K562 (cell line): ENCODE measurements around the gene DOLPP1. TPM values are rescaled to one million over a fixed set of nuclear protein-coding genes. Genes with fewer than 3 reads are reported as not detected.

Experiments
- ARID3A ChIP-seq: IDR thresholded peaks from 2 replicates; pipeline ENCODE4 v1.6.1; 2012; ENCODE audit warnings: low read depth, low read length, improper control_type of control experiment, borderline replicate concordance
- ATF1 ChIP-seq, 2 experiments: fragments of 450-650 bp in 1 of 2; IDR thresholded peaks; 2 replicates each; pipeline ENCODE4 v1.6.1; 2016; ENCODE audit warnings: missing compliant biosample characterization in 1 of 2, missing genetic modification characterization in 1 of 2
- BMI1 ChIP-seq: fragments of 150-350 bp; IDR thresholded peaks from 2 replicates; pipeline ENCODE4 v1.6.1; 2014; ENCODE audit warnings: low read length
- CAMTA2 ChIP-seq: fragments of 250-450 bp; sonication (Bioruptor Pico); conservative IDR thresholded peaks from 2 replicates; pipeline ENCODE4 v1.5.1; 2022
- CBFA2T3 ChIP-seq: fragments of 450-650 bp; IDR thresholded peaks from 2 replicates; pipeline ENCODE4 v1.6.1; 2017
- CBX3 ChIP-seq, 2 experiments: IDR thresholded peaks; 1 replicate in 1 of 2; 2 replicates in 1 of 2; pipeline ENCODE4 v1.6.1; 2012; ENCODE audit warnings: inconsistent platforms in 2 of 2, low read length in 2 of 2, borderline replicate concordance in 1 of 2, control low read depth in 1 of 2
- CCNT2 ChIP-seq: IDR thresholded peaks from 2 replicates; pipeline ENCODE4 v1.6.1; 2011; ENCODE audit warnings: borderline replicate concordance, low read depth, mild to moderate bottlenecking, moderate library complexity, mixed read lengths, low read length; ENCODE audit not compliant: insufficient read length; ENCODE audit errors: extremely low read depth
- HOXB6 ChIP-seq: fragments of 250-450 bp; sonication (Bioruptor Pico); IDR thresholded peaks from 2 replicates; pipeline ENCODE4 v1.5.1; 2022; ENCODE audit warnings: mild to moderate bottlenecking, borderline replicate concordance
- NCOA2 ChIP-seq, 2 experiments: fragments of 450-650 bp; IDR thresholded peaks; 2 replicates each; pipeline ENCODE4 v1.6.1; 2018; ENCODE audit warnings: mild to moderate bottlenecking in 2 of 2, moderate library complexity in 1 of 2; ENCODE audit not compliant: partially characterized antibody in 2 of 2
- NR1H2 ChIP-seq: sonication (generic); formaldehyde crosslinking; IDR thresholded peaks from 2 replicates; pipeline ENCODE4 v1.4.0; 2020; ENCODE audit warnings: mild to moderate bottlenecking, missing genetic modification reagents
- POU5F1 ChIP-seq: fragments of 150-350 bp; IDR thresholded peaks from 2 replicates; pipeline ENCODE4 v1.6.1; 2014; ENCODE audit warnings: borderline replicate concordance, low read length, low read depth, mild to moderate bottlenecking; ENCODE audit not compliant: partially characterized antibody
- RBM14 ChIP-seq: fragments of 200-400 bp; formaldehyde crosslinking; IDR thresholded peaks from 2 replicates; pipeline ENCODE4 v1.6.1; 2018; ENCODE audit warnings: low read depth, mild to moderate bottlenecking, low read length, moderate library complexity, borderline replicate concordance; ENCODE audit not compliant: insufficient read depth
- RNF219 ChIP-seq: fragments of 250-450 bp; sonication (Bioruptor Pico); IDR thresholded peaks from 2 replicates; pipeline ENCODE4 v1.5.0; 2022; ENCODE audit warnings: mild to moderate bottlenecking
- SMAD1 ChIP-seq: fragments of 150-350 bp; IDR thresholded peaks from 2 replicates; pipeline ENCODE4 v1.6.1; 2014; ENCODE audit warnings: low read length, low read depth; ENCODE audit not compliant: partially characterized antibody
- SMARCC2 ChIP-seq: fragments of 450-650 bp; IDR thresholded peaks from 2 replicates; pipeline ENCODE4 v1.6.1; 2017; ENCODE audit warnings: antibody characterized with exemption, moderate library complexity, mild to moderate bottlenecking, low read depth
- TAF7 ChIP-seq: fragments of 450-650 bp; IDR thresholded peaks from 2 replicates; pipeline ENCODE4 v1.6.1; 2016; ENCODE audit warnings: missing genetic modification characterization, missing compliant biosample characterization
- TAF9B ChIP-seq: fragments of 450-650 bp; IDR thresholded peaks from 2 replicates; pipeline ENCODE4 v1.6.1; 2018; ENCODE audit warnings: mild to moderate bottlenecking; ENCODE audit not compliant: partially characterized antibody
- TEAD1 ChIP-seq, 2 experiments: fragments of 450-650 bp in 1 of 2; sonication (generic) in 1 of 2; formaldehyde crosslinking; IDR thresholded peaks; 2 replicates each; pipeline versions ENCODE4 v1.4.0 to v1.8.0; 2020 to 2022; ENCODE audit warnings: mild to moderate bottlenecking in 2 of 2, missing genetic modification reagents in 1 of 2
- ZBTB12 ChIP-seq: fragments of 250-450 bp; sonication (Bioruptor Pico); IDR thresholded peaks from 2 replicates; pipeline ENCODE4 v1.4.0; 2020
- ZBTB17 ChIP-seq: fragments of 450-650 bp; formaldehyde crosslinking; IDR thresholded peaks from 2 replicates; pipeline ENCODE4 v1.4.0; 2020; ENCODE audit warnings: mild to moderate bottlenecking
- ZFP1 ChIP-seq: fragments of 450-650 bp; formaldehyde crosslinking; IDR thresholded peaks from 2 replicates; pipeline ENCODE4 v1.4.0; 2020; ENCODE audit warnings: mild to moderate bottlenecking, mixed read lengths
- ZNF253 ChIP-seq: fragments of 250-450 bp; sonication (Bioruptor Pico); conservative IDR thresholded peaks from 2 replicates; pipeline ENCODE4 v1.6.1; 2021; ENCODE audit warnings: mild to moderate bottlenecking
- ZNF354B ChIP-seq: fragments of 250-450 bp; sonication (Bioruptor Pico); IDR thresholded peaks from 2 replicates; pipeline ENCODE4 v1.4.0; 2020
- ZNF785 ChIP-seq: fragments of 250-450 bp; sonication (Bioruptor Pico); IDR thresholded peaks from 2 replicates; pipeline ENCODE4 v1.4.0; 2020; ENCODE audit warnings: mild to moderate bottlenecking
- polyA plus RNA-seq, 8 experiments: library from polyadenylated mRNA; depleted of rRNA in 4 of 8; stranded (reverse) in 5 of 8; unstranded in 3 of 8; fragments of >200 nt; fragmentation: Nextera tagmentation in 2 of 8; fragmentation: Illumina TruSeq in 1 of 8; extraction: Ambion mirVana in 2 of 8; extraction: Trizol in 1 of 8; gene quantifications; 2 replicates each; pipeline versions ENCODE4 v1.2.1 to v1.2.3, GENCODE V29; 2011 to 2014; ENCODE audit warnings: inconsistent platforms in 1 of 8, missing spikeins in 1 of 8
- total RNA-seq, 7 experiments: library from RNA; depleted of rRNA in 6 of 7; stranded (reverse); fragments of >200 nt in 6 of 7; fragmentation: Illumina TruSeq in 2 of 7; extraction: Trizol in 2 of 7; gene quantifications; 2 replicates each; pipeline versions ENCODE4 v1.2.1 to v1.2.3, GENCODE V29; 2011 to 2021; ENCODE audit warnings: low replicate concordance in 1 of 7

The DOLPP1 gene
- total and polyA plus RNA-seq, 9 of the 15 experiments (the other 6 are each of a cell fraction or from before 2014, with no cell fraction given), result 3.0 to 39.8 (median 30.5) TPM

GRCh38 chr9:129068990-129069861 is 11.7 kb upstream of the DOLPP1 start (continued):
- peak in 1 of 2 experiments; percentile 95; a peak in 2 of 3 replicates for TF ChIP-seq CBX3 (IDR thresholded peaks at IDR 0.05; ENCODE audit: borderline replicate concordance in 1 of 2, low read length in 2 of 2)
- TF ChIP-seq SMAD1, result peak; percentile 91
- peak; percentile 100 for TF ChIP-seq CBFA2T3
- peak; percentile 68 for TF ChIP-seq ZBTB17 (CRISPR knock-in tag)
- no peak for TF ChIP-seq HOXB6 (CRISPR knock-in tag)
- TF ChIP-seq ZFP1, result no peak
- TF ChIP-seq ZNF785, result no peak
- no peak for TF ChIP-seq POU5F1
- no peak for TF ChIP-seq ATF1 (CRISPR knock-in tag; IDR thresholded peaks at IDR 0.05)
- TF ChIP-seq ATF1 (tag; IDR thresholded peaks at IDR 0.05), result peak; percentile 67
- no peak for TF ChIP-seq BMI1
- TF ChIP-seq NCOA2 (IDR thresholded peaks at IDR 0.05; ENCODE audit: partially characterized antibody in 2 of 2), result peak in 1 of 2 experiments; percentile 69
- TF ChIP-seq TEAD1 (CRISPR knock-in tag; IDR thresholded peaks at IDR 0.05), result peak; percentile 86 to 92
- no peak for TF ChIP-seq CAMTA2 (CRISPR knock-in tag)
- TF ChIP-seq TAF9B, result no peak
- TF ChIP-seq RBM14, result no peak
- no peak for TF ChIP-seq RNF219
- TF ChIP-seq ZNF253 (CRISPR knock-in tag), result no peak
- 0 out of 2 replicates have a peak, but pooled peaks have one; percentile 66 for TF ChIP-seq NR1H2 (CRISPR knock-in tag)
- peak; percentile 21; the same call in 1 of the 2 replicates for TF ChIP-seq ZBTB12
- no peak for TF ChIP-seq ZNF354B (CRISPR knock-in tag)
- TF ChIP-seq ARID3A, result no peak
- TF ChIP-seq TAF7 (tag), result no peak
- TF ChIP-seq SMARCC2, result peak; percentile 94
- TF ChIP-seq CCNT2, result peak; percentile 100
